ENCODE measurements around the gene PARP14. TPM values are rescaled to one million over a fixed set of nuclear protein-coding genes. Genes with fewer than 3 reads are reported as not detected.
"Not testable (repeated sequence)": the region's sequence is repeated elsewhere in the genome, so short reads cannot be mapped to it uniquely, and the experiment has no call there.

Gene PARP14
- total RNA-seq, 1 experiment from 2014 or later: 15.5 TPM

- intact Hi-C loops (cut with micrococcal nuclease): no loop called here
- CTCF ChIA-PET: interaction anchor here (0.7 to 1.5 kb wide), 2 partner anchors 12 to 38 kb away, joined by 3 to 4 read pairs; no protein-coding TSS in a partner anchor
- BruUV-seq (replicated peaks): no TSS peak
- Mint-ChIP-seq H3K36me3 (ENCODE audit: insufficient read depth, unreplicated experiment) (no peaks in the 10 kb centered on the region), H3K4me1 (ENCODE audit: insufficient read depth, unreplicated experiment) (no peaks in the 10 kb centered on the region), H3K9me3 (ENCODE audit: unreplicated experiment) (no peaks in the 10 kb centered on the region), H3K27ac (ENCODE audit: low read depth, unreplicated experiment) (no peak overlapping the region), H3K27me3 (ENCODE audit: insufficient read depth, unreplicated experiment) (no peaks in the 10 kb centered on the region), H3K4me3 (ENCODE audit: unreplicated experiment) (no peak overlapping the region)
- POLR2A ChIA-PET: interaction anchor here (0.6 to 0.8 kb wide), 2 partner anchors 13 to 15 kb away, joined by 3 to 4 read pairs; no protein-coding TSS in a partner anchor
- no peak for TF ChIP-seq CTCF (IDR thresholded peaks at IDR 0.05; ENCODE audit: unreplicated experiment)
- no peak for DNase-seq (ENCODE audit: unreplicated experiment)
Measured at GRCh38 chr3:122640437-122640999, 40.1 kb upstream of the PARP14 start.

GRCh38 chr3:122642935-122643334 is 37.7 kb upstream of the PARP14 start:
- Mint-ChIP-seq H3K27me3 (ENCODE audit: insufficient read depth, unreplicated experiment) (no peaks in the 10 kb centered on the region), H3K9me3 (ENCODE audit: unreplicated experiment) (no peaks in the 10 kb centered on the region), H3K4me3 (ENCODE audit: unreplicated experiment) (no peak overlapping the region), H3K27ac (ENCODE audit: low read depth, unreplicated experiment) (no peak overlapping the region), H3K4me1 (ENCODE audit: insufficient read depth, unreplicated experiment) (no peaks in the 10 kb centered on the region), H3K36me3 (ENCODE audit: insufficient read depth, unreplicated experiment) (no peaks in the 10 kb centered on the region)
- intact Hi-C loops (cut with micrococcal nuclease): no loop called here
- ChIA-PET POLR2A (interaction anchor here (0.9 kb wide), 1 partner anchor 33 kb away, joined by 3 read pairs; no protein-coding TSS in a partner anchor), CTCF (no interaction called here)
- no TSS peak for BruUV-seq (replicated peaks)
- DNase-seq (ENCODE audit: unreplicated experiment): no peak
- no peak for TF ChIP-seq CTCF (IDR thresholded peaks at IDR 0.05; ENCODE audit: unreplicated experiment)

GRCh38 chr3:122646146-122646988 is 34.3 kb upstream of the PARP14 start:
- no peaks in the 10 kb centered on the region for H3K4me1 Mint-ChIP-seq (ENCODE audit: insufficient read depth, unreplicated experiment)
- no peaks in the 10 kb centered on the region for H3K27me3 Mint-ChIP-seq (ENCODE audit: insufficient read depth, unreplicated experiment)
- H3K27ac Mint-ChIP-seq (ENCODE audit: low read depth, unreplicated experiment): no peak overlapping the region
- no peak for TF ChIP-seq CTCF (IDR thresholded peaks at IDR 0.05; ENCODE audit: unreplicated experiment)
- no peaks in the 10 kb centered on the region for H3K9me3 Mint-ChIP-seq (ENCODE audit: unreplicated experiment)
- no peak overlapping the region for H3K4me3 Mint-ChIP-seq (ENCODE audit: unreplicated experiment)
- no peaks in the 10 kb centered on the region for H3K36me3 Mint-ChIP-seq (ENCODE audit: insufficient read depth, unreplicated experiment)
- DNase-seq (ENCODE audit: unreplicated experiment): no peak
- intact Hi-C loops (cut with micrococcal nuclease): no loop called here
- ChIA-PET CTCF (interaction anchor here (0.6 to 1.8 kb wide), 4 partner anchors 23 to 101 kb away, joined by 3 to 6 read pairs (median 4); no protein-coding TSS in a partner anchor), POLR2A (interaction anchor here (1.3 kb wide), 1 partner anchor 26 kb away, joined by 3 read pairs; no protein-coding TSS in a partner anchor)
- BruUV-seq (replicated peaks): no TSS peak

GRCh38 chr3:122651233-122651907 is 29.3 kb upstream of the PARP14 start:
- H3K9me3 Mint-ChIP-seq (ENCODE audit: unreplicated experiment); H3K4me3 Mint-ChIP-seq (ENCODE audit: unreplicated experiment); H3K36me3 Mint-ChIP-seq (ENCODE audit: insufficient read depth, unreplicated experiment); BruUV-seq (replicated peaks); DNase-seq (ENCODE audit: unreplicated experiment); H3K4me1 Mint-ChIP-seq (ENCODE audit: insufficient read depth, unreplicated experiment); intact Hi-C loops (cut with micrococcal nuclease); H3K27ac Mint-ChIP-seq (ENCODE audit: low read depth, unreplicated experiment); POLR2A ChIA-PET: not testable (repeated sequence)
- CTCF ChIA-PET: interaction anchor here (0.6 kb wide), 1 partner anchor 44 kb away, joined by 4 read pairs; no protein-coding TSS in a partner anchor
- peaks cover 32% of the 10 kb centered on the region for H3K27me3 Mint-ChIP-seq (ENCODE audit: insufficient read depth, unreplicated experiment)

GRCh38 chr3:122651962-122652361 is 28.7 kb upstream of the PARP14 start:
- H3K4me3 Mint-ChIP-seq (ENCODE audit: unreplicated experiment); H3K27ac Mint-ChIP-seq (ENCODE audit: low read depth, unreplicated experiment); POLR2A ChIA-PET; BruUV-seq (replicated peaks); H3K36me3 Mint-ChIP-seq (ENCODE audit: insufficient read depth, unreplicated experiment); H3K4me1 Mint-ChIP-seq (ENCODE audit: insufficient read depth, unreplicated experiment); intact Hi-C loops (cut with micrococcal nuclease); DNase-seq (ENCODE audit: unreplicated experiment); CTCF ChIA-PET; H3K9me3 Mint-ChIP-seq (ENCODE audit: unreplicated experiment): not testable (repeated sequence)
- peaks cover 32% of the 10 kb centered on the region for H3K27me3 Mint-ChIP-seq (ENCODE audit: insufficient read depth, unreplicated experiment)

GRCh38 chr3:122658336-122658735 is 22.3 kb upstream of the PARP14 start:
- H3K27ac Mint-ChIP-seq (ENCODE audit: low read depth, unreplicated experiment); H3K9me3 Mint-ChIP-seq (ENCODE audit: unreplicated experiment); H3K36me3 Mint-ChIP-seq (ENCODE audit: insufficient read depth, unreplicated experiment); H3K4me3 Mint-ChIP-seq (ENCODE audit: unreplicated experiment); BruUV-seq (replicated peaks); DNase-seq (ENCODE audit: unreplicated experiment); intact Hi-C loops (cut with micrococcal nuclease); H3K4me1 Mint-ChIP-seq (ENCODE audit: insufficient read depth, unreplicated experiment); POLR2A ChIA-PET: not testable (repeated sequence)
- peaks cover 15% of the 10 kb centered on the region for H3K27me3 Mint-ChIP-seq (ENCODE audit: insufficient read depth, unreplicated experiment)
- CTCF ChIA-PET: interaction anchor here (1.0 kb wide), 1 partner anchor 83 kb away, joined by 3 read pairs; no protein-coding TSS in a partner anchor

Measured in MCF 10A (cell line).